Smooth muscle cell (in vitro differentiated cells): ENCODE measurements around the gene EXT2. TPM values are rescaled to one million over a fixed set of nuclear protein-coding genes. Genes with fewer than 3 reads are reported as not detected.

Source experiments
- DNase-seq: peaks from one replicate; lab custom pipeline; 2025; ENCODE audit not compliant: unreplicated experiment; lab: John Stamatoyannopoulos, UW
- H2AFZ ChIP-seq: fragments of 200-600 bp; sonication (generic); 2 replicates; pipeline ENCODE4 v1.6.0; 2016; ENCODE audit warnings: antibody characterized with exemption, low read depth, mild to moderate bottlenecking
- H3F3A ChIP-seq: fragments of 200-600 bp; sonication (generic); 2 replicates; pipeline ENCODE4 v1.6.0; 2017; ENCODE audit warnings: antibody characterized with exemption, low read depth
- H3K27ac ChIP-seq: fragments of 200-600 bp; sonication (generic); 2 replicates; pipeline ENCODE4 v1.5.1; 2016; ENCODE audit warnings: low read depth, mild to moderate bottlenecking
- H3K27me3 ChIP-seq: fragments of 200-600 bp; sonication (generic); 2 replicates; pipeline ENCODE4 v1.6.1; 2016; ENCODE audit warnings: low read depth, mild to moderate bottlenecking
- H3K36me3 ChIP-seq: fragments of 200-600 bp; sonication (generic); 2 replicates; pipeline ENCODE4 v1.5.1; 2016; ENCODE audit warnings: low read depth
- H3K4me1 ChIP-seq: fragments of 200-600 bp; sonication (generic); 2 replicates; pipeline ENCODE4 v1.5.1; 2016; ENCODE audit warnings: low read depth
- H3K4me2 ChIP-seq: fragments of 200-600 bp; sonication (generic); 2 replicates; pipeline ENCODE4 v1.6.0; 2016; ENCODE audit warnings: mild to moderate bottlenecking
- H3K4me3 ChIP-seq: fragments of 200-600 bp; sonication (generic); 2 replicates; pipeline ENCODE4 v1.5.1; 2016; ENCODE audit warnings: mild to moderate bottlenecking
- H3K79me2 ChIP-seq: fragments of 200-600 bp; sonication (generic); 2 replicates; pipeline ENCODE4 v1.6.0; 2016; ENCODE audit warnings: low read depth, mild to moderate bottlenecking
- H3K9ac ChIP-seq: fragments of 200-600 bp; sonication (generic); 2 replicates; pipeline ENCODE4 v1.6.0; 2016; ENCODE audit warnings: low read depth
- H3K9me3 ChIP-seq: fragments of 200-600 bp; sonication (generic); replicated peaks from 2 replicates; pipeline ENCODE4 v1.5.1; 2016; ENCODE audit warnings: low read depth
- H4K20me1 ChIP-seq: fragments of 200-600 bp; sonication (generic); 2 replicates; pipeline ENCODE4 v1.6.0; 2016; ENCODE audit warnings: low read depth
- CTCF ChIP-seq: fragments of 200-600 bp; sonication (generic); IDR thresholded peaks from 2 replicates; pipeline ENCODE4 v1.5.1; 2017; ENCODE audit warnings: borderline replicate concordance, mild to moderate bottlenecking, antibody characterized with exemption; ENCODE audit not compliant: insufficient read depth, poor library complexity, severe bottlenecking
- WGBS: methylation state at CpG from one replicate; pipeline ENCODE4 v1.1.7; 2016; ENCODE audit warnings: low lambda C conversion rate; 5-methylcytosine and 5-hydroxymethylcytosine counted together
- polyA plus RNA-seq: library from polyadenylated mRNA; unstranded; fragments of >200 nt; fragmentation: Nextera tagmentation; extraction: Ambion mirVana; gene quantifications from 2 replicates; pipeline ENCODE4 v1.2.1, GENCODE V29; 2016
- total RNA-seq: library from RNA; depleted of rRNA; stranded (reverse); fragments of >200 nt; gene quantifications from 2 replicates; pipeline ENCODE4 v1.2.3, GENCODE V29; 2014

The EXT2 gene
- total and polyA plus RNA-seq, 2 experiments from 2014 or later = 87.6 to 144 TPM

- H3K36me3 ChIP-seq = no peaks in the 10 kb centered on the region
- no peak overlapping the region for H2AFZ ChIP-seq
- H3K9me3 ChIP-seq = no peaks in the 10 kb centered on the region
- H3K79me2 ChIP-seq = no peaks in the 10 kb centered on the region
- no peak overlapping the region for H3K4me3 ChIP-seq
- H3F3A ChIP-seq = no peaks in the 10 kb centered on the region
- no peak for TF ChIP-seq CTCF
- H3K9ac ChIP-seq = no peak overlapping the region
- no peak overlapping the region for H3K27ac ChIP-seq
- DNase-seq = no peak
- no peak overlapping the region for H3K4me2 ChIP-seq
- H3K4me1 ChIP-seq = no peaks in the 10 kb centered on the region
- 92% methylated on average over 1 of the region's 1 CpG for WGBS
- peaks cover 9% of the 10 kb centered on the region for H4K20me1 ChIP-seq
- H3K27me3 ChIP-seq = no peaks in the 10 kb centered on the region
Observed at GRCh38 chr11:44217432-44217831, 122.0 kb downstream of the EXT2 start.

- H3F3A ChIP-seq = no peaks in the 10 kb centered on the region
- TF ChIP-seq CTCF = no peak
- H2AFZ ChIP-seq = no peak overlapping the region
- WGBS = 73% methylated on average over 4 of the region's 4 CpGs
- H3K36me3 ChIP-seq = no peaks in the 10 kb centered on the region
- peaks cover 9% of the 10 kb centered on the region for H4K20me1 ChIP-seq
- H3K79me2 ChIP-seq = no peaks in the 10 kb centered on the region
- H3K27ac ChIP-seq = no peak overlapping the region
- no peaks in the 10 kb centered on the region for H3K4me1 ChIP-seq
- H3K27me3 ChIP-seq = no peaks in the 10 kb centered on the region
- H3K9me3 ChIP-seq = no peaks in the 10 kb centered on the region
- DNase-seq = no peak
- no peak overlapping the region for H3K9ac ChIP-seq
- H3K4me2 ChIP-seq = no peak overlapping the region
- no peak overlapping the region for H3K4me3 ChIP-seq
Observed at GRCh38 chr11:44219830-44220796, 124.6 kb downstream of the EXT2 start.

- Histone ChIP-seq H2AFZ (no peak overlapping the region), H3K4me1 (no peaks in the 10 kb centered on the region), H3K36me3 (no peaks in the 10 kb centered on the region), H3K27ac (no peak overlapping the region), H3K4me3 (no peak overlapping the region), H3K4me2 (no peak overlapping the region), H3K9me3 (no peaks in the 10 kb centered on the region), H3K9ac (no peak overlapping the region), H3K27me3 (no peaks in the 10 kb centered on the region), H4K20me1 (peaks cover 9% of the 10 kb centered on the region), H3F3A (no peaks in the 10 kb centered on the region), H3K79me2 (no peaks in the 10 kb centered on the region)
- 89% methylated on average over 3 of the region's 3 CpGs for WGBS
- no peak for TF ChIP-seq CTCF
- DNase-seq = no peak
Observed at GRCh38 chr11:44221456-44221855, 126.0 kb downstream of the EXT2 start.
